A673 (cell line): ENCODE measurements around the gene ESRRA. TPM values are rescaled to one million over a fixed set of nuclear protein-coding genes. Genes with fewer than 3 reads are reported as not detected.

Source experiments
- BruUV-seq: library from RNA; stranded (reverse); fragments of 400-500 nt; replicated peaks from 2 replicates; lab custom pipeline; 2021; lab: Mats Ljungman, UMichigan
- CTCF ChIA-PET: fragments of 300-600 bp; sonication (Branson Sonifier 250); formaldehyde crosslinking; loops from one replicate; lab custom pipeline; 2022; ENCODE audit warnings: antibody characterized with exemption; lab: Charles Lee
- POLR2A ChIA-PET: fragments of 300-600 bp; sonication (Branson Sonifier 250); formaldehyde crosslinking; loops from one replicate; lab custom pipeline; 2022; ENCODE audit warnings: antibody characterized with exemption; ENCODE audit not compliant: low non-redundant PET; lab: Charles Lee
- DNase-seq: peaks from one replicate; pipeline ENCODE4 v3.0.0-alpha.2; 2015; ENCODE audit warnings: low spot score
- H3K27ac ChIP-seq: fragments of 200-600 bp; sonication (generic); 2 replicates; pipeline ENCODE4 v1.5.1; 2016; ENCODE audit warnings: mixed run types, low read depth, mild to moderate bottlenecking, mixed read lengths, antibody characterized with exemption, low read length; ENCODE audit not compliant: poor library complexity, severe bottlenecking
- H3K27me3 ChIP-seq: fragments of 200-600 bp; sonication (generic); replicated peaks from 2 replicates; pipeline ENCODE4 v1.6.1; 2017; ENCODE audit warnings: mixed run types, low read depth, mild to moderate bottlenecking, mixed read lengths, antibody characterized with exemption, low read length; ENCODE audit not compliant: insufficient read depth, poor library complexity
- H3K36me3 ChIP-seq: fragments of 200-600 bp; sonication (generic); 2 replicates; pipeline ENCODE4 v1.6.1; 2016; ENCODE audit warnings: mixed run types, mild to moderate bottlenecking, mixed read lengths, antibody characterized with exemption, low read length; ENCODE audit not compliant: insufficient read depth, poor library complexity, severe bottlenecking
- H3K4me1 ChIP-seq: fragments of 200-600 bp; sonication (generic); 2 replicates; pipeline ENCODE4 v1.6.1; 2017; ENCODE audit warnings: mixed run types, mild to moderate bottlenecking, mixed read lengths, antibody characterized with exemption, low read length; ENCODE audit not compliant: insufficient read depth, poor library complexity, severe bottlenecking
- H3K4me3 ChIP-seq: fragments of 200-600 bp; sonication (generic); 2 replicates; pipeline ENCODE4 v1.5.1; 2016; ENCODE audit warnings: low read depth, mixed run types, mild to moderate bottlenecking, mixed read lengths, low read length; ENCODE audit not compliant: poor library complexity, severe bottlenecking
- H3K9me3 ChIP-seq: fragments of 200-600 bp; sonication (generic); 2 replicates; pipeline ENCODE4 v1.6.1; 2016; ENCODE audit warnings: mixed run types, low read depth, mild to moderate bottlenecking, mixed read lengths, antibody characterized with exemption, low read length; ENCODE audit not compliant: poor library complexity, severe bottlenecking
- CTCF ChIP-seq: fragments of 300-800, 200-600 bp; sonication (generic); conservative IDR thresholded peaks from 2 replicates; pipeline ENCODE4 v1.5.1; 2017; ENCODE audit warnings: low read depth, mild to moderate bottlenecking, antibody characterized with exemption, low read length, moderate library complexity, mixed read lengths
- EZH2 ChIP-seq: fragments of 200-600 bp; sonication (generic); IDR thresholded peaks from 2 replicates; pipeline ENCODE4 v1.6.1; 2017; ENCODE audit warnings: borderline replicate concordance, low read depth, mild to moderate bottlenecking, mixed read lengths, antibody characterized with exemption, low read length; ENCODE audit not compliant: poor library complexity, severe bottlenecking
- intact Hi-C: fragments of 100-400 bp; cut with micrococcal nuclease; formaldehyde crosslinking; loops from one replicate; pipeline ENCODE4 v1.10.0; 2022; ENCODE audit not compliant: unreplicated experiment
- total RNA-seq: library from RNA; stranded (reverse); gene quantifications from 2 replicates; pipeline ENCODE4 v1.2.3, GENCODE V29; 2021

The ESRRA gene
- total RNA-seq, 1 experiment from 2014 or later = 63.8 TPM

- BruUV-seq = no TSS peak
- DNase-seq = no peak
- TF ChIP-seq EZH2 = no peak
- TF ChIP-seq CTCF = no peak
- H3K4me1 ChIP-seq = no peaks in the 10 kb centered on the region
- ChIA-PET CTCF (no interaction called here), POLR2A (no interaction called here)
- H3K36me3 ChIP-seq = peaks cover 79% of the 10 kb centered on the region
- H3K27me3 ChIP-seq = no peaks in the 10 kb centered on the region
- H3K4me3 ChIP-seq = no peak overlapping the region
- intact Hi-C loops = no loop called here
- no peak overlapping the region for H3K27ac ChIP-seq
- H3K9me3 ChIP-seq = no peaks in the 10 kb centered on the region
Measured at GRCh38 chr11:64258946-64259532, 46.3 kb upstream of the ESRRA start.

- no peaks in the 10 kb centered on the region for H3K27me3 ChIP-seq
- H3K27ac ChIP-seq = no peak overlapping the region
- H3K4me3 ChIP-seq = no peak overlapping the region
- ChIA-PET CTCF (no interaction called here), POLR2A (no interaction called here)
- no peaks in the 10 kb centered on the region for H3K9me3 ChIP-seq
- TF ChIP-seq EZH2 (no peak), CTCF (no peak)
- H3K4me1 ChIP-seq = no peaks in the 10 kb centered on the region
- H3K36me3 ChIP-seq = peaks cover 79% of the 10 kb centered on the region
- no TSS peak for BruUV-seq
- intact Hi-C loops = no loop called here
- DNase-seq = no peak
Measured at GRCh38 chr11:64259533-64260067, 45.7 kb upstream of the ESRRA start.

- Histone ChIP-seq H3K4me3 (no peak overlapping the region), H3K27ac (no peak overlapping the region), H3K4me1 (no peaks in the 10 kb centered on the region), H3K36me3 (peaks cover 76% of the 10 kb centered on the region), H3K27me3 (no peaks in the 10 kb centered on the region), H3K9me3 (no peaks in the 10 kb centered on the region)
- ChIA-PET CTCF (interaction anchor here (0.7 kb wide), 1 partner anchor 422 kb away, joined by 4 read pairs; no protein-coding TSS in a partner anchor), POLR2A (no interaction called here)
- no peak for DNase-seq
- intact Hi-C loops = no loop called here
- no peak for TF ChIP-seq CTCF
- no peak for TF ChIP-seq EZH2
- no TSS peak for BruUV-seq
Measured at GRCh38 chr11:64260147-64260708, 45.1 kb upstream of the ESRRA start.
